Trophoblast cell (in vitro differentiated cells and primary cell): ENCODE results near the gene PHGDH.

Experiments
- DNase-seq, 2 donors: peaks; one replicate each; pipeline ENCODE4 v3.0.0-alpha.2; 2016
- H2AFZ ChIP-seq: 2 replicates; pipeline ENCODE4 v1.6.1; 2013; ENCODE audit warnings: low read length, moderate library complexity, mild to moderate bottlenecking; ENCODE audit not compliant: insufficient read depth, poor library complexity
- H2AK5ac ChIP-seq: 2 replicates; pipeline ENCODE4 v1.6.1; 2013; ENCODE audit warnings: mild to moderate bottlenecking, low read length
- H2BK120ac ChIP-seq: 2 replicates; pipeline ENCODE4 v1.6.1; 2013; ENCODE audit warnings: low read length, mild to moderate bottlenecking, moderate library complexity; ENCODE audit not compliant: insufficient read depth, poor library complexity
- H2BK12ac ChIP-seq: 2 replicates; pipeline ENCODE4 v1.6.1; 2013; ENCODE audit warnings: mild to moderate bottlenecking, low read length, moderate library complexity
- H2BK5ac ChIP-seq: 2 replicates; pipeline ENCODE4 v1.6.1; 2013; ENCODE audit warnings: low read length, low read depth, moderate library complexity, mild to moderate bottlenecking; ENCODE audit not compliant: poor library complexity
- H3K14ac ChIP-seq: 2 replicates; pipeline ENCODE4 v1.6.1; 2013; ENCODE audit warnings: mild to moderate bottlenecking, low read length
- H3K18ac ChIP-seq: 2 replicates; pipeline ENCODE4 v1.6.1; 2013; ENCODE audit warnings: mild to moderate bottlenecking, low read length
- H3K23ac ChIP-seq: 2 replicates; pipeline ENCODE4 v1.6.1; 2013; ENCODE audit warnings: low read length
- H3K27ac ChIP-seq: 2 replicates; pipeline ENCODE4 v1.5.1; 2013; ENCODE audit warnings: low read depth, mild to moderate bottlenecking, inconsistent platforms, low read length, moderate library complexity
- H3K27me3 ChIP-seq: 2 replicates; pipeline ENCODE4 v1.6.1; 2013; ENCODE audit warnings: inconsistent platforms, mild to moderate bottlenecking, low read length, moderate library complexity; ENCODE audit not compliant: insufficient read depth
- H3K36me3 ChIP-seq, 2 experiments: 1 replicate in 1 of 2; 2 replicates in 1 of 2; pipeline ENCODE4 v1.6.1; 2013; ENCODE audit warnings: low read length in 2 of 2, mild to moderate bottlenecking in 2 of 2, moderate library complexity in 1 of 2; ENCODE audit not compliant: insufficient read depth in 2 of 2, control insufficient read depth in 1 of 2
- H3K4ac ChIP-seq: 2 replicates; pipeline ENCODE4 v1.6.1; 2013; ENCODE audit warnings: low read depth, mild to moderate bottlenecking, low read length, moderate library complexity
- H3K4me1 ChIP-seq, 2 experiments: 1 replicate in 1 of 2; 2 replicates in 1 of 2; pipeline ENCODE4 v1.6.1; 2013; ENCODE audit warnings: low read length in 2 of 2, mild to moderate bottlenecking in 2 of 2, moderate library complexity in 1 of 2; ENCODE audit not compliant: insufficient read depth in 2 of 2, control insufficient read depth in 1 of 2
- H3K4me2 ChIP-seq: 2 replicates; pipeline ENCODE4 v1.6.1; 2013; ENCODE audit warnings: inconsistent platforms, mild to moderate bottlenecking, low read length, moderate library complexity
- H3K4me3 ChIP-seq: 2 replicates; pipeline ENCODE4 v1.5.1; 2013; ENCODE audit warnings: mild to moderate bottlenecking, low read depth, low read length, inconsistent platforms
- H3K79me1 ChIP-seq: one replicate; pipeline ENCODE4 v1.6.1; 2013; ENCODE audit warnings: low read length
- H3K79me2 ChIP-seq: 2 replicates; pipeline ENCODE4 v1.6.1; 2013; ENCODE audit warnings: low read length, mild to moderate bottlenecking; ENCODE audit not compliant: control insufficient read depth, insufficient read depth, poor library complexity
- H3K9ac ChIP-seq: 2 replicates; pipeline ENCODE4 v1.6.1; 2013; ENCODE audit warnings: mild to moderate bottlenecking, low read length
- H3K9me3 ChIP-seq: 2 replicates; pipeline ENCODE4 v1.6.1; 2013; ENCODE audit warnings: low read depth, mild to moderate bottlenecking, control low read depth, inconsistent platforms, low read length; ENCODE audit not compliant: insufficient read depth
- H4K12ac ChIP-seq: 2 replicates; pipeline ENCODE4 v1.6.1; 2013; ENCODE audit warnings: low read depth, mild to moderate bottlenecking, low read length, moderate library complexity
- H4K8ac ChIP-seq: 2 replicates; pipeline ENCODE4 v1.6.1; 2013; ENCODE audit warnings: low read depth, mild to moderate bottlenecking, low read length, moderate library complexity
- H4K91ac ChIP-seq: one replicate; pipeline ENCODE4 v1.6.1; 2013; ENCODE audit warnings: low read depth, mild to moderate bottlenecking, low read length, moderate library complexity
- WGBS: extraction: QIAGEN DNeasy Blood & Tissue Kit; methylation state at CpG from one replicate; pipeline ENCODE4 v1.1.7; 2013; ENCODE audit warnings: missing lambda C conversion rate; ENCODE audit not compliant: insufficient read length, insufficient coverage; ENCODE audit errors: extremely low coverage; 5-methylcytosine and 5-hydroxymethylcytosine counted together

The PHGDH gene

GRCh38 chr1:119774746-119775490, 63.2 kb downstream of the PHGDH start:
- Histone ChIP-seq H3K36me3 (no peaks in the 10 kb centered on the region), H3K27me3 (no peaks in the 10 kb centered on the region), H3K79me1 (no peaks in the 10 kb centered on the region), H3K4ac (no peak overlapping the region), H3K18ac (no peak overlapping the region), H4K12ac (no peak overlapping the region), H2BK5ac (no peak overlapping the region), H2AK5ac (no peak overlapping the region), H3K4me2 (no peak overlapping the region), H3K79me2 (no peaks in the 10 kb centered on the region), H4K91ac (no peak overlapping the region), H3K9ac (no peak overlapping the region), H2BK120ac (peak overlapping the region; percentile 17), H3K4me3 (no peak overlapping the region), H3K4me1 (peaks cover 4 to 8% of the 10 kb centered on the region in 2 experiments), H3K9me3 (no peaks in the 10 kb centered on the region), H3K14ac (no peak overlapping the region), H3K27ac (no peak overlapping the region), H2AFZ (no peak overlapping the region), H4K8ac (no peak overlapping the region), H3K23ac (no peak overlapping the region), H2BK12ac (peak overlapping the region; percentile 52)
- DNase-seq: no peak
- WGBS: no CpG with 5 or more reads among the region's 7 CpGs

- Histone ChIP-seq H2BK12ac (no peak overlapping the region), H2BK120ac (no peak overlapping the region), H3K79me2 (no peaks in the 10 kb centered on the region), H2AK5ac (no peak overlapping the region), H3K23ac (no peak overlapping the region), H3K18ac (no peak overlapping the region), H2BK5ac (no peak overlapping the region), H3K36me3 (no peaks in the 10 kb centered on the region), H4K8ac (no peak overlapping the region), H3K4me1 (peaks cover 6 to 19% of the 10 kb centered on the region in 2 experiments), H3K14ac (no peak overlapping the region), H4K91ac (no peak overlapping the region), H3K27ac (no peak overlapping the region), H3K9me3 (no peaks in the 10 kb centered on the region), H4K12ac (no peak overlapping the region), H3K79me1 (peaks cover 2% of the 10 kb centered on the region), H3K4me2 (no peak overlapping the region), H3K4me3 (no peak overlapping the region), H3K27me3 (no peaks in the 10 kb centered on the region), H3K9ac (no peak overlapping the region), H2AFZ (no peak overlapping the region), H3K4ac (no peak overlapping the region)
- no CpG with 5 or more reads among the region's 6 CpGs for WGBS
- DNase-seq: no peak
Measured at GRCh38 chr1:119778359-119778758, 66.6 kb downstream of the PHGDH start.

- H3K4me1 ChIP-seq: peaks cover 6 to 16% of the 10 kb centered on the region in 2 experiments
- H2AFZ ChIP-seq: no peak overlapping the region
- no peak overlapping the region for H2BK12ac ChIP-seq
- DNase-seq: no peak
- no peaks in the 10 kb centered on the region for H3K36me3 ChIP-seq
- H3K79me1 ChIP-seq: peaks cover 3% of the 10 kb centered on the region
- H3K18ac ChIP-seq: no peak overlapping the region
- H3K27ac ChIP-seq: no peak overlapping the region
- no peaks in the 10 kb centered on the region for H3K9me3 ChIP-seq
- WGBS: no CpG with 5 or more reads among the region's 13 CpGs
- H4K8ac ChIP-seq: no peak overlapping the region
- H2BK120ac ChIP-seq: no peak overlapping the region
- no peaks in the 10 kb centered on the region for H3K27me3 ChIP-seq
- H4K91ac ChIP-seq: no peak overlapping the region
- no peak overlapping the region for H3K14ac ChIP-seq
- peaks cover 2% of the 10 kb centered on the region for H3K79me2 ChIP-seq
- H3K4me2 ChIP-seq: no peak overlapping the region
- H3K9ac ChIP-seq: no peak overlapping the region
- H2BK5ac ChIP-seq: no peak overlapping the region
- no peak overlapping the region for H4K12ac ChIP-seq
- no peak overlapping the region for H3K23ac ChIP-seq
- H3K4me3 ChIP-seq: no peak overlapping the region
- H2AK5ac ChIP-seq: no peak overlapping the region
- H3K4ac ChIP-seq: no peak overlapping the region
Measured at GRCh38 chr1:119778886-119779560, 67.3 kb downstream of the PHGDH start.

- no peaks in the 10 kb centered on the region for H3K36me3 ChIP-seq
- peaks cover 6 to 16% of the 10 kb centered on the region in 2 experiments for H3K4me1 ChIP-seq
- peak overlapping the region; percentile 60 for H3K4me2 ChIP-seq
- no peak for DNase-seq
- no peak overlapping the region for H4K91ac ChIP-seq
- H2BK120ac ChIP-seq: no peak overlapping the region
- H3K14ac ChIP-seq: no peak overlapping the region
- H3K27me3 ChIP-seq: no peaks in the 10 kb centered on the region
- H3K9me3 ChIP-seq: no peaks in the 10 kb centered on the region
- H3K18ac ChIP-seq: no peak overlapping the region
- H3K4me3 ChIP-seq: no peak overlapping the region
- H3K23ac ChIP-seq: no peak overlapping the region
- H3K4ac ChIP-seq: no peak overlapping the region
- peaks cover 2% of the 10 kb centered on the region for H3K79me2 ChIP-seq
- no peak overlapping the region for H2BK5ac ChIP-seq
- no peak overlapping the region for H2BK12ac ChIP-seq
- no peak overlapping the region for H2AFZ ChIP-seq
- H3K9ac ChIP-seq: no peak overlapping the region
- peaks cover 3% of the 10 kb centered on the region for H3K79me1 ChIP-seq
- no peak overlapping the region for H4K8ac ChIP-seq
- H2AK5ac ChIP-seq: no peak overlapping the region
- WGBS: no CpG with 5 or more reads among the region's 5 CpGs
- H3K27ac ChIP-seq: no peak overlapping the region
- H4K12ac ChIP-seq: no peak overlapping the region
Measured at GRCh38 chr1:119779869-119780356, 68.2 kb downstream of the PHGDH start.
